ENCODE data around the gene FAM9A. TPM values are rescaled to one million over a fixed set of nuclear protein-coding genes. Genes with fewer than 3 reads are reported as not detected.
"Not testable (repeated sequence)": the region's sequence is repeated elsewhere in the genome, so short reads cannot be mapped to it uniquely, and the experiment has no call there.

Gene FAM9A
- total RNA-seq, 1 experiment from 2014 or later, result not detected

- H3K27me3 ChIP-seq (replicated peaks; ENCODE audit: insufficient read depth, low read depth, low read length, poor library complexity), result no peaks in the 10 kb centered on the region
- BruUV-seq (replicated peaks), result no TSS peak
- intact Hi-C loops (cut with micrococcal nuclease; ENCODE audit: unreplicated experiment), result no loop called here
- no peaks in the 10 kb centered on the region for H3K36me3 ChIP-seq (ENCODE audit: insufficient read depth, low read length, poor library complexity, severe bottlenecking)
- POLR2A ChIA-PET (ENCODE audit: low non-redundant PET), result no interaction called here
- no peak overlapping the region for H3K4me3 ChIP-seq (ENCODE audit: low read depth, low read length, poor library complexity, severe bottlenecking)
- TF ChIP-seq CTCF (conservative IDR thresholded peaks at IDR 0.05; ENCODE audit: low read depth, low read length) (no peak), EZH2 (IDR thresholded peaks at IDR 0.05; ENCODE audit: borderline replicate concordance, low read depth, low read length, poor library complexity, severe bottlenecking) (no peak)
- no peak for DNase-seq (ENCODE audit: low spot score)
- no peak overlapping the region for H3K27ac ChIP-seq (ENCODE audit: low read depth, low read length, poor library complexity, severe bottlenecking)
- CTCF ChIA-PET, result interaction anchor here (1.0 kb wide), 1 partner anchor 15 kb away, joined by 3 read pairs; no protein-coding TSS in a partner anchor
- H3K4me1 ChIP-seq (ENCODE audit: insufficient read depth, low read length, poor library complexity, severe bottlenecking), result no peaks in the 10 kb centered on the region
- no peaks in the 10 kb centered on the region for H3K9me3 ChIP-seq (ENCODE audit: low read depth, low read length, poor library complexity, severe bottlenecking)
These were observed 18.6 kb downstream of the FAM9A start for GRCh38 chrX:8782595-8782994.

GRCh38 chrX:8781921-8782320 lies 19.3 kb downstream of the FAM9A start:
- H3K9me3 ChIP-seq (ENCODE audit: low read depth, low read length, poor library complexity, severe bottlenecking); H3K4me3 ChIP-seq (ENCODE audit: low read depth, low read length, poor library complexity, severe bottlenecking); intact Hi-C loops (cut with micrococcal nuclease; ENCODE audit: unreplicated experiment); H3K36me3 ChIP-seq (ENCODE audit: insufficient read depth, low read length, poor library complexity, severe bottlenecking); BruUV-seq (replicated peaks); H3K4me1 ChIP-seq (ENCODE audit: insufficient read depth, low read length, poor library complexity, severe bottlenecking); DNase-seq (ENCODE audit: low spot score); H3K27me3 ChIP-seq (replicated peaks; ENCODE audit: insufficient read depth, low read depth, low read length, poor library complexity); CTCF ChIA-PET; POLR2A ChIA-PET (ENCODE audit: low non-redundant PET); H3K27ac ChIP-seq (ENCODE audit: low read depth, low read length, poor library complexity, severe bottlenecking): not testable (repeated sequence)

DNA sequence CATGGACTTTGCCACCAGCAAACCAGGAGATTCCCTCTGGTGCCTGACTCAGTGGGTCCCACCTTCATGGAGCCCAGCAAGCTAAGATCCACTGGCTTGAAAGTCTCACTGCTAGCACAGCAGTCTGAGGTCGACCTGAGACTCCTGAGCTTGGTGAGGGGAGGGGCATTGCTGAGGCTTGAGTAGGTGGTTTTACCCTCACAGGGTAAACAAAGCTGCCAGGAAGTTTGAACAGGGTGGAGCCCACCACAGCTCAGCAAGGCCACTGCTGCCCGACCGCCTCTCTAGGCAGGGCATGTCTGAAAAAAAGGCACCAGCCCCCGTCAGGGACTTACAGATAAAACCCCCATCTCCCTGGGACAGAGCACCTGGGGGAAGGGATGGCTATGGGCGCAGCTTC lies 28.1 kb downstream of the FAM9A start:
- intact Hi-C loops (cut with micrococcal nuclease; ENCODE audit: unreplicated experiment), result no loop called here

More for the DNA sequence above, 28.1 kb downstream of the FAM9A start:
- no peaks in the 10 kb centered on the region for H3K4me1 ChIP-seq (ENCODE audit: insufficient read depth, low read length, poor library complexity, severe bottlenecking)
- DNase-seq (ENCODE audit: low spot score), result no peak
- BruUV-seq (replicated peaks), result no TSS peak
- H3K9me3 ChIP-seq (ENCODE audit: low read depth, low read length, poor library complexity, severe bottlenecking), result no peaks in the 10 kb centered on the region
- no peak overlapping the region for H3K27ac ChIP-seq (ENCODE audit: low read depth, low read length, poor library complexity, severe bottlenecking)
- H3K27me3 ChIP-seq (replicated peaks; ENCODE audit: insufficient read depth, low read depth, low read length, poor library complexity), result no peaks in the 10 kb centered on the region
- ChIA-PET POLR2A (ENCODE audit: low non-redundant PET) (no interaction called here), CTCF (no interaction called here)
- H3K36me3 ChIP-seq (ENCODE audit: insufficient read depth, low read length, poor library complexity, severe bottlenecking), result no peaks in the 10 kb centered on the region
- H3K4me3 ChIP-seq (ENCODE audit: low read depth, low read length, poor library complexity, severe bottlenecking), result no peak overlapping the region
- TF ChIP-seq CTCF (conservative IDR thresholded peaks at IDR 0.05; ENCODE audit: low read depth, low read length) (no peak), EZH2 (IDR thresholded peaks at IDR 0.05; ENCODE audit: borderline replicate concordance, low read depth, low read length, poor library complexity, severe bottlenecking) (no peak)
